ENCODE results near the gene TDRD3. TPM values are rescaled to one million over a fixed set of nuclear protein-coding genes. Genes with fewer than 3 reads are reported as not detected.

Gene TDRD3
- total RNA-seq, 2 donors from 2014 or later: 21.0 to 25.9 TPM

- Histone ChIP-seq H3K9me3 (no peaks in the 10 kb centered on the region), H3K36me3 (no peaks in the 10 kb centered on the region), H3K27me3 (no peaks in the 10 kb centered on the region), H3K4me1 (no peaks in the 10 kb centered on the region), H3K27ac (no peak overlapping the region), H3K9ac (ENCODE audit: low read depth in 2 of 2, low read length in 2 of 2) (no peak overlapping the region), H3K4me3 (no peak overlapping the region)
- intact Hi-C loops (cut with DNase I): loop anchor here (10.0 kb wide), 1 partner anchor 137 kb away; no protein-coding TSS in a partner anchor
- no peak for DNase-seq
- TF ChIP-seq CTCF (IDR thresholded peaks at IDR 0.05): no peak
Measured at GRCh38 chr13:60611523-60611922, 214.5 kb downstream of the TDRD3 start.

GRCh38 chr13:60612593-60612992 lies 215.6 kb downstream of the TDRD3 start:
- no peaks in the 10 kb centered on the region for H3K36me3 ChIP-seq
- no peak for TF ChIP-seq CTCF (IDR thresholded peaks at IDR 0.05)
- DNase-seq: no peak
- H3K9me3 ChIP-seq: no peaks in the 10 kb centered on the region
- no peaks in the 10 kb centered on the region for H3K27me3 ChIP-seq
- intact Hi-C loops (cut with DNase I): loop anchor here (10.0 kb wide), 1 partner anchor 138 kb away; no protein-coding TSS in a partner anchor
- no peaks in the 10 kb centered on the region for H3K4me1 ChIP-seq
- H3K9ac ChIP-seq (ENCODE audit: low read depth in 2 of 2, low read length in 2 of 2): no peak overlapping the region
- H3K4me3 ChIP-seq: no peak overlapping the region
- no peak overlapping the region for H3K27ac ChIP-seq

GRCh38 chr13:60613080-60613479 lies 216.1 kb downstream of the TDRD3 start:
- H3K9ac ChIP-seq (ENCODE audit: low read depth in 2 of 2, low read length in 2 of 2): no peak overlapping the region
- no peak overlapping the region for H3K27ac ChIP-seq
- no peaks in the 10 kb centered on the region for H3K27me3 ChIP-seq
- DNase-seq: no peak
- intact Hi-C loops (cut with DNase I): loop anchor here (10.0 kb wide), 1 partner anchor 138 kb away; no protein-coding TSS in a partner anchor
- H3K36me3 ChIP-seq: no peaks in the 10 kb centered on the region
- H3K4me1 ChIP-seq: no peaks in the 10 kb centered on the region
- no peak for TF ChIP-seq CTCF (IDR thresholded peaks at IDR 0.05)
- H3K9me3 ChIP-seq: no peaks in the 10 kb centered on the region
- no peak overlapping the region for H3K4me3 ChIP-seq

GRCh38 chr13:60617991-60618733 lies 221.1 kb downstream of the TDRD3 start:
- intact Hi-C loops (cut with DNase I): loop anchor here (5.0 to 10.0 kb wide), 2 partner anchors 143 to 171 kb away; no protein-coding TSS in a partner anchor
- no peak for DNase-seq
- no peak for TF ChIP-seq CTCF (IDR thresholded peaks at IDR 0.05)
- no peaks in the 10 kb centered on the region for H3K36me3 ChIP-seq
- no peak overlapping the region for H3K27ac ChIP-seq
- no peak overlapping the region for H3K4me3 ChIP-seq
- no peaks in the 10 kb centered on the region for H3K4me1 ChIP-seq
- no peak overlapping the region for H3K9ac ChIP-seq (ENCODE audit: low read depth in 2 of 2, low read length in 2 of 2)
- no peaks in the 10 kb centered on the region for H3K9me3 ChIP-seq
- H3K27me3 ChIP-seq: no peaks in the 10 kb centered on the region

- Histone ChIP-seq H3K9me3 (no peaks in the 10 kb centered on the region), H3K27ac (no peak overlapping the region), H3K36me3 (no peaks in the 10 kb centered on the region), H3K27me3 (no peaks in the 10 kb centered on the region), H3K4me1 (no peaks in the 10 kb centered on the region), H3K9ac (ENCODE audit: low read depth in 2 of 2, low read length in 2 of 2) (no peak overlapping the region), H3K4me3 (no peak overlapping the region)
- TF ChIP-seq CTCF (IDR thresholded peaks at IDR 0.05): no peak
- intact Hi-C loops (cut with DNase I): loop anchor here (5.0 to 10.0 kb wide), 2 partner anchors 145 to 172 kb away; no protein-coding TSS in a partner anchor
- no peak for DNase-seq
Measured at GRCh38 chr13:60619461-60619860, 222.4 kb downstream of the TDRD3 start.

Measured in colonic mucosa (tissue), 4 donors.